ENCODE data around the gene TEX261.
A peak's percentile ranks its signal among the peaks of the same experiment; 100 is the strongest.
"Not testable (repeated sequence)": the region's sequence is repeated elsewhere in the genome, so short reads cannot be mapped to it uniquely, and the experiment has no call there.

Gene TEX261

DNA sequence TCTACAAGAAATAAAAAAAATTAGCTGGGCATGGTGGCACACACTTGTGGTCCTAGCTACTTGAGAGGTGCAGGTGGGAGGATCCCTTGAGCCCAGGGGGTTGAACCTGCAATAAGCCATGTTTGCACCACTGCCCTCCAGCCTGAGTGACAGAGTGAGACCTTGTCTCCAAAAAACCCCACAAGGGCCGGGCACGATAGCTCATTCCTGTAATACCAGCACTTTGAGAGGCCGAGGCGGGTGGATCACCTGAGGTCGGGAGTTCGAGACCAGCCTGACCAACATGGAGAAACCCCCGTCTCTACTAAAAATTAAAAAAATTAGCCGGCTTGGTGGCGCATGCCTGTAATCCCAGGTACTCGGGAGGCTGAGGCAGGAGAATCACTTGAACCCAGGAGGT, 5.3 kb upstream of the TEX261 start:
- DNase-seq: not testable (repeated sequence)

DNA sequence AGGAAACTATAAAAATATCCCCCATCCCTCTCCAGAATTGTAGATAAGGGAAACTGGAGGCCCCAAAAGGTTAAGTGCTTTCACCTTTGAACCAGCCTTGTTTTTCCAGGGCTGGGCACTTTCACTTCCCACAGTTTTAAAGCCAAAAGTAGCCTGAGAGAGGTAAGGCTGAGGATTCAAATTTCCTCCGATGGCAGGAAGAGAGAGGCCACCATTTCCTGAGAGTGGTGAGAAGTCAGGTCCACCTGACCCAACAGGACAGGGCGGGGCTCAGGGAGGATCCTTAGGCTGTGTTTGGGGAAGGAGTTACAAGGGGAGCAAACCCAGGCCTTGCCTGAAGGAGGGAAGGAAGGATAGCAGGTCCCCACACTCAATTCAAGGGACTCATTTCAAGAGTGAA, 4.7 kb upstream of the TEX261 start:
- no peak for DNase-seq

DNA sequence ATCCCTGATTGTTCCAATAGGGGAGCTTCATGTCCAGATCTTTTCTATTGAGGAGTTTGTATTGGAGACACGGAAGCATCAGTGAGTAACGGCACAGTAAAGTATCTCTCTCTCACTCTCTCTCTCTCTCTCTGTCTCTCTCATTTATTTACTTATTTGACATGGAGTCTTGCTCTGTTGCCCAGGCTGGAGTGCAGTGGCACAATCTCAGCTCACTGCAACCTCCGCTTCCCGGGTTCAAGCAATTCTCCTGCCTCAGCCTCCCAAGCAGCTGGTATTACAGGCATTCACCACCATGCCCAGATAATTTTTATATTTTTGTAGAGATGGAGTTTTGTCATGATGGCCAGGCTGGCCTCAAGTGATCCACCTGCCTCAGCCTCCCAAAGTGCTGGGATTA, 4.2 kb upstream of the TEX261 start:
- DNase-seq: not testable (repeated sequence)

DNA sequence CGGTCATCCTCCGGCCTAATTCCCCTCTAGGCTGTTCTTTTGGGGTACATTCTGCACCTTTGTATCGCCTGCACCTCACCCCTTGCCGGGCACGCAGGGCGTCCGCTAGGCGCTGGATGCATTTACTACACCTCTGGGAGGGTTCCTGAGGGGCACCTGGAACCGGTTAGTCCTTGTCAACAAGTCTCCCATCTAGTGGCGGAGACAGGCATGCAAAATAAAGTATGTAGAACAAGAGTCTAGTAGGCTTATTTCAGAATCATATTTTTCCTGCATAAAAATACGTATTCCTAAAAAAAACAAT, 705 bp upstream of the TEX261 start:
- peak; percentile 33 to 74 for DNase-seq

DNA sequence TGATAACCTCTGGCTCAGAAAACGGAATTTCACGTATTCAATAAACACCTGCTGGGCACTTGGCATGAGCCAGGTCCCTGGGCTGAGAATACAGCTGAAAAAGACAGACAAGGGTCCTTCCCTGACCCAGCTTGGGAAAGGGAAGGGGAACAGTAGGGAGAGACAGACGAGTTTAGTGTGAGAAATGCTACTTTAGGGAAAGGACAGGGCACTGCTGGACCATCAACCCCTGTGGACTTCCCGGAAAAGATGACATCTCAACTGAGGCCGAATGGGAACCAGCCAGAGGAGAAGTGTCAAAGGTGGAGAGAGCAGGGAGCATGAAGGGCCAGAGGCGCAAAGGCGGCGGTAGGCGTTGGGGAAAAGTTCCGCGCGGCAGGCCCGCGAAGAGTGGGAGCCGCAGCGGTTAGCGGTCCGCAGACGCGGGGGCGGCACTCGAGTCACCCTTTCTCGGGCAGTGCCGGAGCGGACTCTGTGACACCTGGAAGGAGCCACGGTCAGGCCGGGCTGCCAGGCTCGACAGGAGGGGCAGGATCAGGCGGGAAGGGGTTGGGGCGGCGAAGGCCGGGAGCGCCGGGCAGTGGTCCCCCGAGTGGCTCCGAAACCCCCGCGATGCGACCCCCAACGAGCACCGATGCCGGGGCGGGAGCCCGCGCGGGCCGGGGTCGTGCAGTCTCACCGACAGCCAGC, 519 bp downstream of the TEX261 start:
- DNase-seq: no peak

DNA sequence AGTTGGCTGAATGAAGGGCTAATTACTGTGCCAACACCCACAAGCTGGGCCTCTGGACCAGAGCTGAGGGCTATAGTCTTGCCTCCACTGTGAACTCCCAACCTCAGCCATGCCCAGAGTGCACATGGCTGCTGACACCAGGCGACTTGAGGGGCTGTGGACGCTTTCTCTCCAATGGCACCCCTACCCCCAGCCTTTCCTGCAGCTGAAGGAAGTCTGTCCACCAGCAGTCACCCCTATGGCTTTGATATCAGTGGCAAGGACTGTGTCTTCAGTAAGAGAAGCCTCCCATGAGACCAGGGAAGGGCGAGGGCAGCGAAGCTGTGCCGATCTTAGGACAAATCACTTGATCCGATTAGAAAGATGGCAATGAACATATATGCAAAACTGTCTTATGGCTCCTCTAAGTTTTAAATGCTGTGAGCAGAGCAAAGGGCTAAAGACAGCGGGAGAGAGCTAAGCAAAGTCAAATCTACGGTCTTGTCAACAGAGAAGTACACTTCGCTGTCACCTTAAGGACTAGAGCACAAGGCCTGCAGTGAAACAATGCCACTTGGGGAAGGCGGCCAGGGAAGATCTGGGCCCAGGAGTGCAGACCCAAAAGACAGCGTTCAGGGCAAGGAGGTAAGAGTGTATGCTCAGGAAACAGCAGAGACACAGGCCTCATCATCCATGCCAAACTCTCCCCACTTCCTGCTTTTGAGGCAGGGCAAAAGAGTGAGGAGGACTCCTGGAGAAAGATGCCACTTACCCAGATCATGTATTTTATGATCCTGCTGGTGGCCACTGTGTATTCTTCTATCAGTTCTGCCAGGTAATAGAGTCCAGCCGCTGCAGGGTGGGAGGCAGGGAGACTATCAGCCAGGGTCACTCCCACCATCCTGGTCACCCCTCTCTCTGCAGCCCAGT, 1.5 kb downstream of the TEX261 start:
- no peak for DNase-seq

DNA sequence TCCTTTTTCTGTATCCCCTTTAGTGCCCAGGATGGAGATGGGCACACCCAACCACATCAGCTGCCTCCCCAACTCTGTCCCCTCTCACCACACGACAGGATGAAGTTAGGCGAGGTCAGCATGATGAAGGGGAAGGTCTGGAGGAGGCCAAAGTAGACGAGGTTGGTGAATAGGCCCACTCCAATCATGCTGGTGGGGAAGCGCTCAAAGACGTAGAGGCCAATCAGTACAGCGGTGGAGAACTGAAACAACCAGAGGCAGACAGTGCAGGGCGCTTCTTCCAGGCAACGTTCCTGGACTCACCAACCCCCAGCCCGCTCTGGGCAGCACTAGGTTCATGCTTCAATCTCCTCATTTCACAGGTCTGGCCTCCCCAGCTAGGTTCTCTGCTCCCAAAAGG, 2.9 kb downstream of the TEX261 start:
- no peak for DNase-seq

DNA sequence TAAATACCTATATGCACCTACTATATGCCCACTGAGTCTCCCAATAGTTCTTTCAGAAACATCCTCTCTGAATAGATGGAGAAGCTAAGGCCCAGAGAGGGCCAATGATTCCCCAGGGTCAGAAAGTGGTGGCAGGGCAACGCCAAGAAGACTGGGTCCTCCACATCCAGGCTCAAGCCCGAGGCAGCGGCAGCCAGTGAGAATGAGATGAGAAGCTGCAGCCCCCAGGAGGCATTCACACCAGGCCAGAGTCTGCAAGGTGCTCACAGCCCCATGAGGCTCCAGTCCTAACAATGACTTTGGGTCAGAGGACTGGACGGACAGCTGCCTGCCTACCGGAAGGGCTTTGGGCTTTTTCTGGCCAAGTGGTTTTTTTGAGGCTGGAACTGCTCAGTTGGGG, 3.5 kb downstream of the TEX261 start:
- DNase-seq: no peak

DNA sequence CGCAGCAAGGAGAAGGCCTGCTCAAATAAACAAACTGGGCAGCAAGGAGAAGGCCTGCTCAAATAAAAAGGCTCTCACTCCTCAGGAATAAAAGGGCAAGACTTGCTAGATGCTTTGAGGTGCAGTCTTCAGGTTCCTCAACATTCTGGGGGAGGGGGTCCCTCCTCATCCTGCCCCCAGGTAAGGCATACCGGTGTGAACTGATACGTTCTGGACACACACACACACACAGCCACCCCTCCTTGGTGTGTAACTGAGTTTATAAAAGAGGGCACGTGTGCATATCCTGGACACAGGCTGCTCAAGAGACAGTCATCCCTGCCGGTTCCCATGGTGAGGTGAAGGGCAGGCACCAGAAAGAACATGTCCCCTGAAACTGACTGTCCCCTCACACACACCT, 4.5 kb downstream of the TEX261 start:
- DNase-seq: no peak

DNA sequence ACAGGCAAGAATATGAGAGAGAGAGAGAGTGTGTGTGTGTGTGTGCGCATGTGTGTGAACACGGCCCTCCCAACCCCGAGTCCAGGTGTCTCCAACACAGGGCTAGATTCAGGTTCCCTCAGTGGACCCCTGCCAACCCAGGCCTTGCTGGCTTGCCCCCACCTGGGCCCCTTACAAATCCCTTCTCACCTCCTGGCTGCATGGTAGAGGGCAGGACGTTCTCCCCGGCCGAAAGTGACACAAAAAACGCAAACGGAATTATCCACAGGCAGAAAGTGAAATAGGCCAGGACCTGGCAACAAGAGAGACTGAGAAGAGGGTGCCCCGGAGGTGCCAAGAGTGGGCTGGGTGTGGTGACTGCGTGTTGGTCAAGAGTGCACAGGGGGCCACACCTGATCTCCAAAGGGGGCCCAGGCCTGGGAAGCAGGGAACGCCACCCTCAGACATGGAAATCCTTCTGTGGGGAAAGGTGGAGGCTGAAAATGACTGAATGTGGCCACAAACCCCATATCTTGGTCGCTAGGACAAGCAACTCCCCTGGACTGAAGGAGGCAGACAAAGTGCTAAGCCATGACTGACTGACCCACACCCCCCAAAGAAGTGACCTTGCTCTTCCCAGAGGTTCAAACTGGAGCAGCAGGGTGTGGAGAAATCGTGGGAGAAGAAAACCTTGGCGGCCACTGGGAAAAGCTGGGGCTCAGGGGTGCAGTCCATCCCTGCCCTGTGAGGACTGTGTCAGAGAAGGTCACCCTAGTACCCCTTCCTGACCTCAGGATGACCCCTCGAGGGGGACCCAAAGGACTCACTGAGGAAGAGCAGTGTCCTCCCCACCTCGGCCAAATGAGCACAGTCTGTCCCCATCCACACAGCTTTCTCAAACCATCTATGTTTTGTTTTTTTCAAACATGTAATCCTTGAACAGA, 5.7 kb downstream of the TEX261 start:
- DNase-seq: no peak

DNA sequence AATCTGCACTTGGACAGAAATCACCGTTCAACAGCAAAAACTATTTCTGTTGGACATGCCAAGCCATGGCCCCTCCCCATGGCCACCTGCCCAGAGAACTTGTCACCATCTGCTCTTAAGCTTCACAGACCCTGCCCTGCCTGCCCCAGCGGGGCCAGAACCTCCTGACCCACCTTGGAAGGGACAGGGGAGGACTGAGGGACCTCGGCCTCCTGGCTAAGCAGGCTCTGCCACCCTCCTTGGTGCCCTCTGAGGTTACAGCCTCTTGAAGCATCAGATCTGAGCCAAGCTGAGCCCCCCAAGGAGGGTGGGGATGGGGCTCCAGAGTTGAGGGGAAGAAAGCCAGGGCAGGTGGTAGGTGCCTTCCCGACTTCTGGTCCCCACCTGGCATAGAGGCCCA, 6.5 kb downstream of the TEX261 start:
- no peak for DNase-seq

DNA sequence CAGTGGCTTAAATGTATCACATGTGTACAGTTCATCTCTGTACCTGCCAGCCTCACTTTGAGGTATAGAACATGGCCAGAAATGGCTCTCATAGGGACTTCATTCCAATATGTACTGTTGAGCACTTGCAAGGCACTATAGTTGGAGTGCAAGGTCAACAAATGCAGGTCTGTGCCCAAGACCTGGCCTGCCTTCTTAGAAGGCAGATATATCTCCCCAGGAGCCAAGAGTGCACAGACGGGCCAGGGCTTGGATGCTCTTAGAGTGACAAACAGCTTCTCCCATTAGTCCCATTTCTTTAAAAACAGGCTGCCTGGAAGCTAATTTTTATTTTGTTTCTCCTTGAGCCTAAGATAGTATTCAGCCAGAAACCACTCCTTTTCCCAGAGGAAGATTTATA, 7.3 kb downstream of the TEX261 start:
- DNase-seq: no peak

DNA sequence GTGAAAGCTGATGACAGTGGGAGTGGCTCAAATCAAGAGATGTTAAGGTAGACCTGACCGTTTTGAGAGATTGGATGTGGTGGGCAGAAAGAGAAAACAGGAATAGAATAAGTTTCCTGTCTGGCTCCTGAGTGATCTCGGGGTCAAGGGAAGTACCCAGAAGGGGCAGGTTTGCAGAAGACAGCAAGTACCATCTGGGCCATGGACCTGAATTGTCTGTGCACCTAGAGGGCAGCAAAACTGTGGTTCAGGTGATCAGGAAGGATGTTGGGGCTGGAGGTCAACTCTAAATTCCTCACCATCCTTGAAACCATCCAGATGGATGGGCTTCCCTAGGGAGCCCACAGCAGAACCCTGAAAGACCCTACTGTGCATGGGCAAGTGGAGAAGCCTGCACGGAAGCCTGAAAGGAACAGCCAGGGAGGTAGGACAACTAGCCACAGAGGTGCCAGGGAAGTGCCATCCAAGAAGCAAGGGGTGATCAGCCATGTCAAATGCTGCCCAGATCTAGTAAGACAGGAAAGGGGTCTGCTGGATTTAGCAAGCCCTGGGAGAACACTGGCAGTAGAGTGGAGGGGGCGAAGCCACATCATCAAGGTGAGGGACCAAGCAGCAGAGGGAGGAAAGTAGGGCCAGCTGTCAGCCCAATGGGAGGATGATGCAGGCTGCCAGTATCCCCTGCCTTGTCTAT, 8.0 kb downstream of the TEX261 start:
- no peak for DNase-seq

DNA sequence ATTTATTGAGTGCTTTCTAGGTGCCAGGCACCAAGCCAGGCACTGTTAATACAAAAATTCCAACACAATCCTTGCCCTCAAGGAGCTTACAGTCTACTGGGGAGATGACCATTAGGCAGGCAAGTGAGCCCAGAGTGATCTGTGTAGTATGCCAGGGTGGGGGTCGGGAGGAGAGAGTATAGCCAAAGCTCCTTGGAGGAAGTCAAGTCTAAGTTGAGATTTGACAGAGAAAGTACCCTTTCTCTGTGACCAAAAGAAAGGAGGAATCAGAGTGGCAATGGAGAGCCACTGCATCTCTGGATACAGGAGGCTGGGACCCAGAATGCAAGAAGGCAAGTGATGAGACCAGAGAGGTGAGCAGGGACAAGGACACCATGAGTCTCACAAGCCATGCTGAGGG, 8.7 kb downstream of the TEX261 start:
- no peak for DNase-seq

DNA sequence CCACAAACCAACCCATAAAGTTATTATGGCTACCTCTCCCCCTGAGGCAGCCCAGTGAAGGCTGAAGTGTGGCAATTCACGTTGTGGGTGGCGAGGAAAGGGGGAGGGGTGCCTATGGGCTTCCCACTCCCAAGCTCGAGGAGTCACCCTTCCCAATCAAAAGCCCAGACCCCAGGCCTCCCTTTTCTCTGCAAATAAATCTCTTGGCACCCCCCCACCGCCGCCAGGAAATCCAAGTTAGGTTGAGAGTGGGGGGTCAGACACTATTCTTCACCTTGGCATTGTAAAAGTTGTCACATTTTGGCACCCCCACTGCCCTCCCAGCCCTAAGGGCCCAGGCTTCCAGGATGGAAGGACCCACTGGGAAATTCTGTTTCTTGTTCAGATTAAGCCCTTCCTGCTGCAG, 9.4 kb downstream of the TEX261 start:
- no peak for DNase-seq

DNA sequence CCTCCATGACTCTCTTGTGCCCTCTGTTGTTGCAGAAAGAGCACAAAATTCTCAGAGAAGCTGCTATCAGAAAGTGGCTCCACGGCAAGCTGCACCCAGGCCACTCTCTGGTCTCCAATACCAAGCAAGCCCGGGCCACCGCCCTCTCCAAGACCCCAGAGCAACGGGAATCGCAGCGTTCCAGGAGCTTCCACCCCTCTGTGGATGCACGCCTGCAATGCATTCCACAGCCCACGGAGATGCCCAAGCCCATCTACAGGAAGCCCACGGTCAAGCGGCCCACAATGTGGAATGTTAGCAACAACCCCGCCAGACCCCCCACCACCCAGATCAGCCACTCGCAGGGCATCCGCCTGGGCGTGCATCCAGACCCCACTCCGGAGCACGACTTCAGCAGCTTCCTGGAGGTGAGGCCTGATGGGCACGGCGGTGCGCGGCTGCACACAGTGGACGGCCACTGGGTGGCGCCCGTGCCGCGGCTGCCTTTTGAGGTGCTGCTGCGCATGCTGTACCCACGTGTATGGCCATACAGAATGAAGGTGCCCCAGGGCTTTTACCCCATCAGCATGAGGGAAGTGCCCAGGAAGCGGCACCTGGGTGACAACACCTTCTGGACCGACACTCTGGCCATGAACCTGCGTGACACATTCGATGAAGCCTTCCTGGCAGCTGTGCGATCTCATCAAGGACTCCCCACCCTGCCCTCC, 9.9 kb downstream of the TEX261 start:
- DNase-seq: no peak

DNA sequence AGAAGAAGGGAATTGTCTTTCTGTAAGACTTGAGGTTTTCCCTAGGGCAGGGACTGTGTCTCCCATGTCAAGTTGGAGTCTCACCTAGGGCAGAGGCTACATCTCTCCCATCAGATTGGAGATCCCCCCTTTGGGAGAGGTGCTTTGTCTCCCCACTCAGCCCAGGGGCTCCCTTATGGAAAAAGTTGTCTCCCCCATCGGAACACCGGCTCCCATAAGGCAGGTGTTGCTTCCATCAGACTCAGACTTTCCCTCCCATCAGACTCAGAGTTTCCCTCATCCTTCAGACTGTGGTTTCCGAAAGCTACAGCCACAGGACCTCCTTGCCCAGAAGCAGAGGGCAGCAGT, 10.5 kb downstream of the TEX261 start:
- no peak for DNase-seq

DNA sequence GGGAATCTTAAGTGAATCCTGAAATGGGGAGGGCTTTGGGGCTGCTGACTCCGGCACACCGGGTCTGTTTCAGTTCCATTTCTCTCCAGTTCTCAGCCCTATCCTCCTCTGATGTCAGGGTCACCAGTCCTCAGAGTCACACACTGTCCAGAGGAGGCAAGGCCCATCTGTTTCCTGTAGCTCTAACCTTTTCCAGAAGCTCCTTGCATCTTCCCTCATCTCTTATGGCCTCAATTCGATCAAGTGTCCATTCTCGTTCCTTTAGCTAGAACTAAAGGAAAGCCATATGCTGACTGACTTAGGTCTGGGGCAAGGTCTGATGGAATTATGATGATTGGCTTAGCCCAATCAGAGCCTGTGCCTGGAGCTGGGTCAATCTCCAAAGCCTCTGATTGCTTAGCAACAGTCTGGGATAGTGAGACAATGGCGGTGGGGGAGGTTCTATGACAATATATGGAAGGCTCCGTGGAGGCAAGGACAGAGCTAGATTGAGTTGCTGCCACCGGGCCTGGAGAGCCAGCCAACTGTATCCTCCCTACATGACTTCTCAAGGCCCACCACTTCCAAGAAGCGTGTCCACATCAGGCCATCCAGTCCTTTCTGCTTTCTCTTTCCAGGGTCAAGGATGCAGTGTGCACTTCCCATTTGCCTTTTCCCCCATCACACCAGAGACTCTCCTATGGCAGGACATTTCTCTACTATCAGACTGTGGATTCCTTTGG, 11.0 kb downstream of the TEX261 start:
- no peak for DNase-seq

DNA sequence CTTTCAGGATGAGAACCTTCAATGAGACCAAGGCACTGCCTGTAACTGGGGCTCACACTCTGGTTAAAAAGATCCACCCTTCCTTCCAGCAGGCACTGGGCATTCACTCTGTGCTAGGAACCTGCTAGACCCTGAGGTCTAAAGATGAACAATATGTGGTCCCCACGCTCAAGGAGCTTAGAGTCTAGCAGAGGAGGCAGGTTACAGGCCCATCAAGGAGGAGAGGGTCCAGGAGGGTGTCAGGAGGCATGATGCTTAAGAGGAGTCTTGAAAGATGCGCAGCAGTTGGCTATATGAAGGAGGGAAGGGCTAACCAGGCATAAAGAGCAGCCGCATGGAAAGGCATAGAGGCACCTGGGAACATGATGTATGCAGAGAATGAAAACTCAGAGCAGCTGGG, 11.7 kb downstream of the TEX261 start:
- DNase-seq: no peak

DNA sequence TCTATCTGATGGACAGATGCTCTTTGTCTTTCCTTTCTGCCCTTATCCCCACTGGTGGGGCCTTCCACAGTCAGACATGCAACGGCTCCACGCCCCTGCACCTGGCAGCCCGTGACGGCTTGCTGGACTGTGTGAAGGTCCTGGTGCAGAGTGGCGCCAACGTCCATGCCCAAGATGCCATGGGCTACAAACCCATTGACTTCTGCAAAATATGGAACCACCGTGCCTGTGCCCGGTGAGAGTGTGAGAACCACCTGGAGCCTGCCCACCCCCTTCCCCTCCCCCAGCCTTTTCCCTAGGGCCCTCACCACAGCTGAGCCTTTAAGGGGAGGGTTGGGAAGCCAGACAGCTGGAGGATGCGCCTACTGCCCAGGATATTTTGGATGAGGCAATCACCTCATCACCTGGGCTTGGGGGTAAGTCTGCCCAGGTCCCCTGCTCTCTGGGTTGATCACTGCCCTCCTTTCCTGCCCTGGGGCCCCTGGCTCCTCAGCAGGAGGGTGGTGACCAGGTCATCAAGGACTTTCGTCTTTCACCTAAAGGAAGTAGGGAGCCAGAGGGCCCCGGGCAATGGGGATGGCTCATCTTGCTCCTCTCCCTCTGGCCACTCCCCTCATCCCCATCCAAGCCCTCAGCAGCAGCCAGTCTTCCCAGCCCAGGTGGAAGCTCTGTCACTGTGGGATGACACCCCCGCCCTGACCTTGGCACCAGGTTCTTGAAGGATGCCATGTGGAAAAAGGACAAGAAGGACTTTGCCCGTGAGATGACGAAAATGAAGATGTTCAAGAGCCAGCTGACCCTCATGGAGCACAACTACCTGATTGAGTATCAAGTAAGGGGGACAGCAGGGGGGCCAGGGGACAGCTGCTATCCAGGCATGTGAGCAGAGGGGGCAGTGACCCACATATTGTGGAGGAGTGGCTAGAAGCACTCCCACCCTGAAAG, 12.5 kb downstream of the TEX261 start:
- no peak for DNase-seq

DNA sequence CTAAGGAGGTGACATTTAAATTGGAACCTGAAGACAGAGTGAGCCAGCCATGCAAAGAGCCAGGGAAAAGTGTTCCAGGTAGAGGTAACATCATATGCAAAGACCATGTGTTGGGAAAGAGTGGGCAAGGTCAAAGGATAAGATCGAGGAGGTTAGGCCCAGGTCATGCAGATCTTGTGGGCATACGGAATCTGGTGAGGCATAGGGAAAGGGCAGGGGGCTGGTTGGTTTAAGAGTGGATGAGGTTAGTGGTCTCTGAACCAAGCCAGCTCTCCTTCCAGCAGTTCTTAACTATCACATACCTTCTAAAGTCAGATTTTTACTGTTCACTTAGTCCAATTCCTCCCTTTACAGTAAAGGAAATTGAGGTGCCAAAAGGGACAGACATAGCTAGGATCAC, 13.3 kb downstream of the TEX261 start:
- no peak for DNase-seq
